Natural killer cell (primary cell): ENCODE measurements around the gene TACC2. TPM values are rescaled to one million over a fixed set of nuclear protein-coding genes. Genes with fewer than 3 reads are reported as not detected.

Source experiments
- ATAC-seq, 3 donors: fragments of 150-1000 bp in 2 of 3; fragments of 200-7000 bp in 1 of 3; cut with Tn5 transposase; 1 replicate in 1 of 3; 2 replicates in 2 of 3; pipeline ENCODE4 v1.10.0; 2021; ENCODE audit warnings: mild to moderate bottlenecking in 2 of 3, moderate library complexity in 2 of 3
- DNase-seq, 2 donors: peaks; one replicate each; pipeline versions ENCODE4 v3.0.0 to v3.0.0-alpha.2; 2013 to 2021; ENCODE audit warnings: mixed read lengths in 1 of 2
- H3K27ac ChIP-seq: one replicate; pipeline ENCODE4 v1.5.1; 2013; ENCODE audit warnings: mild to moderate bottlenecking, low read length
- H3K27me3 ChIP-seq: one replicate; pipeline ENCODE4 v1.6.1; 2013; ENCODE audit warnings: low read length; ENCODE audit not compliant: control insufficient read depth, insufficient read depth
- H3K36me3 ChIP-seq: one replicate; pipeline ENCODE4 v1.6.1; 2013; ENCODE audit warnings: low read length; ENCODE audit not compliant: control insufficient read depth, insufficient read depth
- H3K4me1 ChIP-seq: one replicate; pipeline ENCODE4 v1.6.1; 2013; ENCODE audit warnings: low read length; ENCODE audit not compliant: control insufficient read depth, insufficient read depth
- H3K4me3 ChIP-seq: one replicate; pipeline ENCODE4 v1.5.1; 2013; ENCODE audit warnings: low read length
- H3K9me3 ChIP-seq: one replicate; pipeline ENCODE4 v1.6.1; 2013; ENCODE audit warnings: low read length; ENCODE audit not compliant: control insufficient read depth, insufficient read depth
- H3K27ac Mint-ChIP-seq, 2 donors: one replicate each; pipeline ENCODE4 v1.8.0; 2022; ENCODE audit warnings: mild to moderate bottlenecking in 2 of 2, mixed read lengths in 2 of 2, moderate library complexity in 1 of 2
- H3K27me3 Mint-ChIP-seq, 2 donors: one replicate each; pipeline ENCODE4 v1.8.0; 2022; ENCODE audit warnings: low read depth in 2 of 2, mixed read lengths in 2 of 2
- H3K36me3 Mint-ChIP-seq: one replicate; pipeline ENCODE4 v1.8.0; 2022; ENCODE audit warnings: mixed read lengths
- H3K4me1 Mint-ChIP-seq, 2 donors: one replicate each; pipeline ENCODE4 v1.8.0; 2022; ENCODE audit warnings: mixed read lengths in 2 of 2
- H3K4me3 Mint-ChIP-seq: one replicate; pipeline ENCODE4 v1.8.0; 2022; ENCODE audit warnings: mild to moderate bottlenecking, moderate library complexity, mixed read lengths
- H3K9me3 Mint-ChIP-seq, 2 donors: one replicate each; pipeline ENCODE4 v1.8.0; 2022; ENCODE audit warnings: mixed read lengths in 2 of 2
- CTCF ChIP-seq: fragments of 200-600 bp; IDR thresholded peaks from one replicate; pipeline ENCODE4 v1.8.0; 2022; ENCODE audit warnings: antibody characterized with exemption
- WGBS: methylation state at CpG from one replicate; pipeline ENCODE4 v1.1.7; 2013; ENCODE audit warnings: missing lambda C conversion rate; ENCODE audit not compliant: insufficient coverage; 5-methylcytosine and 5-hydroxymethylcytosine counted together
- intact Hi-C: fragments of 100-400 bp; cut with micrococcal nuclease; formaldehyde crosslinking; loops from one replicate; pipeline ENCODE4 v1.14.2; 2022
- total RNA-seq, 4 donors: library from RNA; stranded (reverse); fragments of 120-200 nt in 1 of 4; gene quantifications; one replicate each; pipeline versions ENCODE4 v1.2.3 to v1.2.4, GENCODE V29; 2013 to 2022

Gene TACC2
- total RNA-seq, 3 donors from 2014 or later (not counting 1 experiment from before 2014, with no cell fraction given), result not detected

- Mint-ChIP-seq H3K9me3 (no peaks in the 10 kb centered on the region), H3K27me3 (peaks cover 5 to 18% of the 10 kb centered on the region in 2 donors), H3K4me3 (no peak overlapping the region), H3K4me1 (no peaks in the 10 kb centered on the region), H3K27ac (no peak overlapping the region), H3K36me3 (no peaks in the 10 kb centered on the region)
- no peaks in the 10 kb centered on the region for H3K27me3 ChIP-seq
- H3K36me3 ChIP-seq, result no peaks in the 10 kb centered on the region
- ATAC-seq, result no peak
- no peak for DNase-seq
- H3K4me3 ChIP-seq, result no peak overlapping the region
- no peaks in the 10 kb centered on the region for H3K4me1 ChIP-seq
- no peak overlapping the region for H3K27ac ChIP-seq
- no peak for TF ChIP-seq CTCF
- intact Hi-C loops, result no loop called here
- WGBS, result 66% methylated on average over 4 of the region's 4 CpGs
- no peaks in the 10 kb centered on the region for H3K9me3 ChIP-seq
Measured at GRCh38 chr10:122176232-122177213, 187.6 kb downstream of the TACC2 start.

GRCh38 chr10:122178655-122179054, 189.7 kb downstream of the TACC2 start:
- Histone ChIP-seq H3K27me3 (no peaks in the 10 kb centered on the region), H3K27ac (no peak overlapping the region), H3K36me3 (no peaks in the 10 kb centered on the region), H3K4me1 (no peaks in the 10 kb centered on the region), H3K9me3 (no peaks in the 10 kb centered on the region), H3K4me3 (no peak overlapping the region)
- no peak overlapping the region for H3K27ac Mint-ChIP-seq
- H3K4me3 Mint-ChIP-seq, result no peak overlapping the region
- DNase-seq, result no peak
- 84% methylated on average over 3 of the region's 3 CpGs for WGBS
- no peaks in the 10 kb centered on the region for H3K9me3 Mint-ChIP-seq
- ATAC-seq, result no peak
- TF ChIP-seq CTCF, result no peak
- H3K27me3 Mint-ChIP-seq, result peaks cover 5 to 29% of the 10 kb centered on the region in 2 donors
- no peaks in the 10 kb centered on the region for H3K4me1 Mint-ChIP-seq
- intact Hi-C loops, result no loop called here
- H3K36me3 Mint-ChIP-seq, result no peaks in the 10 kb centered on the region

- no peaks in the 10 kb centered on the region for H3K4me1 Mint-ChIP-seq
- H3K27ac Mint-ChIP-seq, result no peak overlapping the region
- H3K4me1 ChIP-seq, result no peaks in the 10 kb centered on the region
- H3K27me3 Mint-ChIP-seq, result peaks cover 3 to 29% of the 10 kb centered on the region in 2 donors
- H3K4me3 Mint-ChIP-seq, result no peak overlapping the region
- H3K27ac ChIP-seq, result no peak overlapping the region
- intact Hi-C loops, result no loop called here
- no peak for TF ChIP-seq CTCF
- 70% methylated on average over 5 of the region's 5 CpGs for WGBS
- H3K36me3 Mint-ChIP-seq, result no peaks in the 10 kb centered on the region
- no peak overlapping the region for H3K4me3 ChIP-seq
- H3K36me3 ChIP-seq, result no peaks in the 10 kb centered on the region
- H3K9me3 ChIP-seq, result no peaks in the 10 kb centered on the region
- H3K9me3 Mint-ChIP-seq, result no peaks in the 10 kb centered on the region
- no peak for ATAC-seq
- no peak for DNase-seq
- H3K27me3 ChIP-seq, result no peaks in the 10 kb centered on the region
Measured at GRCh38 chr10:122181041-122181732, 192.2 kb downstream of the TACC2 start.
